Suprapubic skin (tissue), 4 donors: ENCODE measurements around the gene SLC15A3. TPM values are rescaled to one million over a fixed set of nuclear protein-coding genes. Genes with fewer than 3 reads are reported as not detected.

Experiments
- DNase-seq, 2 donors: peaks; one replicate each; pipeline ENCODE4 v3.0.0-alpha.2; 2019; ENCODE audit warnings: low spot score in 2 of 2
- H3K27ac ChIP-seq: fragments of 200-600 bp; sonication (generic); one replicate; pipeline ENCODE4 v1.5.1; 2019
- H3K27me3 ChIP-seq: fragments of 200-600 bp; sonication (generic); one replicate; pipeline ENCODE4 v1.5.1; 2019
- H3K36me3 ChIP-seq: fragments of 200-600 bp; sonication (generic); one replicate; pipeline ENCODE4 v1.5.1; 2019
- H3K4me1 ChIP-seq: fragments of 200-600 bp; sonication (generic); one replicate; pipeline ENCODE4 v1.5.1; 2019
- H3K4me3 ChIP-seq: fragments of 200-600 bp; sonication (generic); one replicate; pipeline ENCODE4 v1.5.1; 2019; ENCODE audit warnings: mild to moderate bottlenecking
- H3K9me3 ChIP-seq: fragments of 200-600 bp; sonication (generic); one replicate; pipeline ENCODE4 v1.5.1; 2019
- CTCF ChIP-seq, 2 donors: fragments of 200-600 bp in 1 of 2; fragments of 450-650 bp in 1 of 2; sonication (generic) in 1 of 2; IDR thresholded peaks; one replicate each; pipeline ENCODE4 v1.5.1; 2016 to 2019; ENCODE audit warnings: antibody characterized with exemption in 2 of 2, mild to moderate bottlenecking in 1 of 2, moderate library complexity in 1 of 2
- EP300 ChIP-seq: sonication (generic); formaldehyde crosslinking; IDR thresholded peaks from one replicate; pipeline ENCODE4 v1.6.1; 2017; ENCODE audit warnings: antibody characterized with exemption
- POLR2A ChIP-seq, 2 donors: fragments of 450-650 bp; IDR thresholded peaks; one replicate each; pipeline ENCODE4 v1.6.1; 2017; ENCODE audit warnings: antibody characterized with exemption in 2 of 2, mild to moderate bottlenecking in 2 of 2, moderate library complexity in 2 of 2
- POLR2AphosphoS5 ChIP-seq, 3 donors: sonication (generic); formaldehyde crosslinking; IDR thresholded peaks; one replicate each; pipeline ENCODE4 v1.6.1; 2017; ENCODE audit warnings: antibody characterized with exemption in 3 of 3
- WGBS: methylation state at CpG from one replicate; pipeline ENCODE4 v1.1.5; 2018; 5-methylcytosine and 5-hydroxymethylcytosine counted together
- total RNA-seq, 4 donors: library from RNA; depleted of rRNA; stranded (reverse); fragments of >200 nt; gene quantifications; one replicate each; pipeline ENCODE4 v1.1.0, GENCODE V29; 2016

SLC15A3 gene
- total RNA-seq, 4 donors from 2014 or later, result 1.7 to 10.5 (median 9.8) TPM

GRCh38 chr11:60926500-60926899 is 25.5 kb downstream of the SLC15A3 start:
- no peak for DNase-seq
- 86% methylated on average over 8 of the region's 8 CpGs for WGBS
- Histone ChIP-seq H3K4me1 (peaks cover 21% of the 10 kb centered on the region), H3K4me3 (no peak overlapping the region), H3K36me3 (peaks cover 18% of the 10 kb centered on the region), H3K9me3 (no peaks in the 10 kb centered on the region), H3K27me3 (peaks cover 7% of the 10 kb centered on the region), H3K27ac (no peak overlapping the region)
- TF ChIP-seq POLR2AphosphoS5 (IDR thresholded peaks at IDR 0.05) (no peak), CTCF (IDR thresholded peaks at IDR 0.05) (no peak), EP300 (no peak), POLR2A (IDR thresholded peaks at IDR 0.05) (no peak)

- 57% methylated on average over 6 of the region's 6 CpGs for WGBS
- H3K36me3 ChIP-seq, result peaks cover 24% of the 10 kb centered on the region
- H3K27ac ChIP-seq, result no peak overlapping the region
- H3K4me1 ChIP-seq, result peaks cover 21% of the 10 kb centered on the region
- TF ChIP-seq POLR2A (IDR thresholded peaks at IDR 0.05) (no peak), EP300 (no peak), CTCF (IDR thresholded peaks at IDR 0.05) (no peak), POLR2AphosphoS5 (IDR thresholded peaks at IDR 0.05) (no peak)
- no peak for DNase-seq
- H3K4me3 ChIP-seq, result no peak overlapping the region
- peaks cover 7% of the 10 kb centered on the region for H3K27me3 ChIP-seq
- H3K9me3 ChIP-seq, result no peaks in the 10 kb centered on the region
Measured at GRCh38 chr11:60925868-60926267, 26.1 kb downstream of the SLC15A3 start.

GRCh38 chr11:60924906-60925853 is 26.8 kb downstream of the SLC15A3 start:
- H3K4me1 ChIP-seq, result peaks cover 21% of the 10 kb centered on the region
- no peak overlapping the region for H3K27ac ChIP-seq
- no peak for DNase-seq
- H3K36me3 ChIP-seq, result peaks cover 31% of the 10 kb centered on the region
- WGBS, result 15% methylated on average over 9 of the region's 35 CpGs
- peaks cover 7% of the 10 kb centered on the region for H3K27me3 ChIP-seq
- no peaks in the 10 kb centered on the region for H3K9me3 ChIP-seq
- TF ChIP-seq EP300, result no peak
- no peak for TF ChIP-seq CTCF (IDR thresholded peaks at IDR 0.05)
- TF ChIP-seq POLR2A (IDR thresholded peaks at IDR 0.05), result no peak
- no peak for TF ChIP-seq POLR2AphosphoS5 (IDR thresholded peaks at IDR 0.05)
- peak overlapping the region; percentile 57 for H3K4me3 ChIP-seq

GRCh38 chr11:60924110-60924905 is 27.7 kb downstream of the SLC15A3 start, which contains the start of gene TMEM132A:
TSS of gene TMEM132A (plus strand) at chr11:60924460. CDS start at chr11:60924634, 174 bp downstream.
- peaks cover 29% of the 10 kb centered on the region for H3K4me1 ChIP-seq
- H3K36me3 ChIP-seq, result peaks cover 35% of the 10 kb centered on the region

More at GRCh38 chr11:60924110-60924905, 27.7 kb downstream of the SLC15A3 start, which contains the start of gene TMEM132A:
- WGBS, result 8% methylated on average over 2 of the region's 69 CpGs
- H3K9me3 ChIP-seq, result no peaks in the 10 kb centered on the region
- peaks cover 7% of the 10 kb centered on the region for H3K27me3 ChIP-seq
- H3K4me3 ChIP-seq, result peak within 1 kb of the TSS; percentile 57
- TF ChIP-seq CTCF (IDR thresholded peaks at IDR 0.05), result no peak
- no peak for TF ChIP-seq EP300
- TF ChIP-seq POLR2AphosphoS5 (IDR thresholded peaks at IDR 0.05), result no peak
- TF ChIP-seq POLR2A (IDR thresholded peaks at IDR 0.05), result no peak
- no peak within 1 kb of the TSS for H3K27ac ChIP-seq
- DNase-seq, result no peak
